Measurements from ENCODE around the gene TMEM30A. TPM values are rescaled to one million over a fixed set of nuclear protein-coding genes. Genes with fewer than 3 reads are reported as not detected.

The TMEM30A gene
- total RNA-seq, 1 experiment from 2014 or later, result 65.2 TPM

DNA sequence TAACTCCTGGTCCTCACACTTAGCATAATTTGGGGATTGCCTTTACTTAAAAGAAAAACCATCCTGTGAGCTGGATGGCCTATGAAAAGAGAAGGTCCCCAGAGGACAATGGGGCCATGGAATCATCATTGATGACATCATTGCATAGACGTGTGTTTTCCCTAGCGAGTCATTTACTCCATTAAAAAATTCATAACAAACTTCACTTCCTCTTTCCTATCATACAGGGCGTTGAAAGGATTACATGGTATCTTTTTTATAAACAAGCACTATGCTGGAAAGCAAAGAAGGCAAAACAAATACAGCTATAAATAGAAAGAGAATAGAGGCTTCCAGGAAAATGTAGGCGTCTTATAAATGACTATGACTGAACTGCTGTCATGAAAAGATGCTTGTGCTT lies 67.4 kb downstream of the TMEM30A start:
- H3K9me3 Mint-ChIP-seq, result no peaks in the 10 kb centered on the region
- H3K9ac ChIP-seq (ENCODE audit: extremely low read depth, insufficient read length, low read length), result no peak overlapping the region
- H3K9me3 ChIP-seq (ENCODE audit: control insufficient read depth, low read depth, low read length), result no peaks in the 10 kb centered on the region
- H2BK12ac ChIP-seq (ENCODE audit: insufficient read length, low read depth, low read length), result no peak overlapping the region
- H3K23me2 ChIP-seq (ENCODE audit: insufficient read length, low read depth, low read length, poor library complexity, severe bottlenecking), result no peaks in the 10 kb centered on the region
- no peak overlapping the region for H2AK5ac ChIP-seq (ENCODE audit: insufficient read length, low read length)
- H3K27me3 ChIP-seq (ENCODE audit: insufficient read depth, low read length), result no peaks in the 10 kb centered on the region
- no CpG with 5 or more reads among the region's 4 CpGs for WGBS (ENCODE audit: extremely low coverage, insufficient read length, low lambda C conversion rate)
- no peak overlapping the region for H3K27ac ChIP-seq (ENCODE audit: insufficient read length, low read depth, low read length)
- no peak overlapping the region for H2BK120ac ChIP-seq (ENCODE audit: low read depth, low read length, poor library complexity, severe bottlenecking)
- H2BK5ac ChIP-seq (ENCODE audit: insufficient read length, low read length), result no peak overlapping the region
- H4K8ac ChIP-seq (replicated peaks; ENCODE audit: insufficient read length, low read depth, low read length), result no peak overlapping the region
- H3K56ac ChIP-seq (ENCODE audit: insufficient read length, low read depth, low read length), result no peak overlapping the region
- no peak overlapping the region for H4K5ac ChIP-seq (ENCODE audit: insufficient read length, low read depth, low read length)
- no peak overlapping the region for H3K4me3 Mint-ChIP-seq
- TF ChIP-seq, protein P1, sequence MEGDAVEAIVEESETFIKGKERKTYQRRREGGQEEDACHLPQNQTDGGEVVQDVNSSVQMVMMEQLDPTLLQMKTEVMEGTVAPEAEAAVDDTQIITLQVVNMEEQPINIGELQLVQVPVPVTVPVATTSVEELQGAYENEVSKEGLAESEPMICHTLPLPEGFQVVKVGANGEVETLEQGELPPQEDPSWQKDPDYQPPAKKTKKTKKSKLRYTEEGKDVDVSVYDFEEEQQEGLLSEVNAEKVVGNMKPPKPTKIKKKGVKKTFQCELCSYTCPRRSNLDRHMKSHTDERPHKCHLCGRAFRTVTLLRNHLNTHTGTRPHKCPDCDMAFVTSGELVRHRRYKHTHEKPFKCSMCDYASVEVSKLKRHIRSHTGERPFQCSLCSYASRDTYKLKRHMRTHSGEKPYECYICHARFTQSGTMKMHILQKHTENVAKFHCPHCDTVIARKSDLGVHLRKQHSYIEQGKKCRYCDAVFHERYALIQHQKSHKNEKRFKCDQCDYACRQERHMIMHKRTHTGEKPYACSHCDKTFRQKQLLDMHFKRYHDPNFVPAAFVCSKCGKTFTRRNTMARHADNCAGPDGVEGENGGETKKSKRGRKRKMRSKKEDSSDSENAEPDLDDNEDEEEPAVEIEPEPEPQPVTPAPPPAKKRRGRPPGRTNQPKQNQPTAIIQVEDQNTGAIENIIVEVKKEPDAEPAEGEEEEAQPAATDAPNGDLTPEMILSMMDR (conservative IDR thresholded peaks at IDR 0.05), result no peak
- peaks cover 3% of the 10 kb centered on the region; the same call in 1 of the 2 replicates for H3K4me1 ChIP-seq (ENCODE audit: insufficient read depth, low read length)
- no peak overlapping the region for H2BK15ac ChIP-seq (ENCODE audit: low read depth, low read length)
- no peak overlapping the region for H3K14ac ChIP-seq (ENCODE audit: insufficient read depth, low read length)
- H3K23ac ChIP-seq (ENCODE audit: insufficient read length, low read depth, low read length), result no peak overlapping the region
- no peak for DNase-seq
- H2AFZ ChIP-seq (ENCODE audit: low read length), result no peak overlapping the region
- H2BK20ac ChIP-seq (ENCODE audit: low read depth, low read length, poor library complexity, severe bottlenecking), result no peak overlapping the region
- no peak overlapping the region for H4K91ac ChIP-seq (ENCODE audit: insufficient read length, low read depth, low read length)
- H3K36me3 Mint-ChIP-seq (ENCODE audit: insufficient read depth in 1 of 3, low read depth in 3 of 3), result no peaks in the 10 kb centered on the region
- H3T11ph ChIP-seq (ENCODE audit: low read length), result no peak overlapping the region
- no peak overlapping the region for H3K4ac ChIP-seq (ENCODE audit: low read depth, low read length)
- no peaks in the 10 kb centered on the region for H3K79me2 ChIP-seq (ENCODE audit: insufficient read depth, low read length)
- H3K27me3 Mint-ChIP-seq (ENCODE audit: low read depth), result no peaks in the 10 kb centered on the region
- H3K4me1 Mint-ChIP-seq, result peaks cover 18 to 19% of the 10 kb centered on the region in 2 experiments
- no peaks in the 10 kb centered on the region for H4K20me1 ChIP-seq (ENCODE audit: control insufficient read depth, insufficient read depth, insufficient read length)
- no peak overlapping the region for H3K27ac Mint-ChIP-seq
- H3K79me1 ChIP-seq (ENCODE audit: insufficient read depth, low read depth, low read length, poor library complexity, severe bottlenecking), result no peaks in the 10 kb centered on the region
- no peak overlapping the region for H3K4me2 ChIP-seq (ENCODE audit: insufficient read depth, insufficient read length, low read length)
- H3K18ac ChIP-seq (ENCODE audit: insufficient read length, low read depth, low read length), result no peak overlapping the region
